HG03575 (cell line): ENCODE results near the gene ABCA4.

Experiments used
- ATAC-seq: cut with Tn5 transposase; IDR thresholded peaks from one replicate; pipeline ENCODE4 v1.9.1; 2021; ENCODE audit not compliant: unreplicated experiment, insufficient number of reproducible peaks, low FRiP score; ENCODE audit errors: extremely low read depth

Gene ABCA4

GRCh38 chr1:94020764-94021579 lies 100.0 kb downstream of the ABCA4 start:
- no peak for ATAC-seq

- no peak for ATAC-seq
Observed at GRCh38 chr1:94019327-94019726, 101.6 kb downstream of the ABCA4 start.

- no peak for ATAC-seq
Observed at GRCh38 chr1:94017155-94017829, 103.7 kb downstream of the ABCA4 start.

GRCh38 chr1:94015489-94015817 lies 105.5 kb downstream of the ABCA4 start:
- no peak for ATAC-seq

GRCh38 chr1:94014635-94015488 lies 106.1 kb downstream of the ABCA4 start:
- ATAC-seq = no peak

- no peak for ATAC-seq
Observed at GRCh38 chr1:94014087-94014486, 106.9 kb downstream of the ABCA4 start.

GRCh38 chr1:94013367-94013878 lies 107.5 kb downstream of the ABCA4 start:
- ATAC-seq = no peak

GRCh38 chr1:94012708-94013366 lies 108.1 kb downstream of the ABCA4 start:
- no peak for ATAC-seq

- ATAC-seq = no peak
Observed at GRCh38 chr1:94011709-94012595, 109.0 kb downstream of the ABCA4 start.

GRCh38 chr1:94011129-94011528 lies 109.8 kb downstream of the ABCA4 start:
- ATAC-seq = no peak

GRCh38 chr1:94009304-94009703 lies 111.6 kb downstream of the ABCA4 start:
- ATAC-seq = no peak

GRCh38 chr1:94006604-94007003 lies 114.3 kb downstream of the ABCA4 start:
- ATAC-seq = no peak

GRCh38 chr1:94004924-94005323 lies 116.0 kb downstream of the ABCA4 start:
- ATAC-seq = no peak

- no peak for ATAC-seq
Observed at GRCh38 chr1:94002046-94002787, 118.7 kb downstream of the ABCA4 start.

GRCh38 chr1:94001397-94002045 lies 119.4 kb downstream of the ABCA4 start:
- no peak for ATAC-seq

GRCh38 chr1:94000510-94001282 lies 120.3 kb downstream of the ABCA4 start:
- ATAC-seq = no peak
